IPS DF 4.7 (cell line): Measurements from ENCODE around the gene PPARGC1A.

Source experiments
- DNase-seq: peaks from one replicate; pipeline ENCODE4 v3.0.0-alpha.2; 2013; ENCODE audit warnings: low spot score; ENCODE audit errors: extremely low read depth

The PPARGC1A gene

DNA sequence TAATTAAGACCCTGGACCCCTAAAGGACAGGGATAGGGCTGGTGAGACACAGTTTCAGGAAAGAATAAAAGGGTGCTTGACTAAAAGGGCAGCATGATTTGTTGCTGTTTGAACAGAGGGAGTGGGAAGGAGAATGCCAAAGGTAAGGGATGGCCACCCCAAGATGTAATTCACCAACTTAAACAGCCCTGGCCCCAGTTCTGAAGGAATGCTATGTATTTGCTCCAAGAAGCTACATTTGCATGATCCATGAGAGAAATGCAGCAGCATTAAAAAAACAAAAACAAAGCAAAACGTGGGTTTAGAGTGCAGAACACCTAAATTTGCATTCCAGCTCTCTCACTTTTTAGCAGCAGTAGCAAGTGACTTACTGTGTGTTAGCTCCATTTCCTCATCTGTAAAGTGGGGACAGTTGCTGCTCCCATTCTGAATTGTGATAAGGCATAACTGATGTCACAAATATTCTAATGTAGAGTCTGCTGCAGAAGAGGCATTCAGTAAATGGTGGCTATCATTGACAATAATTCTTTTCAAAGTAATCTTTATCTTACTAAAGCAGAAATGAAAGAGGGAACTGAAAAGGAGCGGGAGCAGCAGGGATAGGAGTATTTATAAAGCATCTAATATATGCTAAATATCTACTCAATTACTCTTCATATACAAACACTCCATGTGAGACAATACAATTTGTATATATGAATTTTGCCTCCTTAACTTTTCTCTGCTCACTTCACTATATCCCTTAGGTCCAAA, 115.8 kb downstream of the PPARGC1A start:
- no peak for DNase-seq

- DNase-seq: no peak
Observed at GRCh38 chr4:23770011-23770410, 119.8 kb downstream of the PPARGC1A start.

- no peak for DNase-seq
Observed at GRCh38 chr4:23769406-23769805, 120.4 kb downstream of the PPARGC1A start.

- no peak for DNase-seq
Observed at GRCh38 chr4:23768541-23768940, 121.3 kb downstream of the PPARGC1A start.

DNA sequence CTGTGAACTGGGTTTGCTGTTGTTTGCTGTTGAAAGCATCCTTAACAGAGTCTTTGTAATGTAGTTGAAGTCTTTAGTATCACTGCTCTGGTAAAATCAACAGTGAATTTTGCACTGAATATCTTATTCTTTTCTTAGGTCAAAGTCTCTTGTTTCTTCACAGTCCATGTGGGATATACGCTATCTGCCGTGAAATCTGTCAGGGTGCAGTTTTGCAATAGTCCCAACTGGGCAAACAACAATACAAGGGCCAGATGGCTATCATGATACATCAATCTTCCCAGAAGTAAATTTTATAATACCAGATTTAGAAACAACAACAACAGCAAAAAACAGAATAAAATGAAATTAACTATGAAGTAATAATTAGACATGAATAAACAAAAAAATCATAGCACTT, 123.5 kb downstream of the PPARGC1A start:
- no peak for DNase-seq

DNA sequence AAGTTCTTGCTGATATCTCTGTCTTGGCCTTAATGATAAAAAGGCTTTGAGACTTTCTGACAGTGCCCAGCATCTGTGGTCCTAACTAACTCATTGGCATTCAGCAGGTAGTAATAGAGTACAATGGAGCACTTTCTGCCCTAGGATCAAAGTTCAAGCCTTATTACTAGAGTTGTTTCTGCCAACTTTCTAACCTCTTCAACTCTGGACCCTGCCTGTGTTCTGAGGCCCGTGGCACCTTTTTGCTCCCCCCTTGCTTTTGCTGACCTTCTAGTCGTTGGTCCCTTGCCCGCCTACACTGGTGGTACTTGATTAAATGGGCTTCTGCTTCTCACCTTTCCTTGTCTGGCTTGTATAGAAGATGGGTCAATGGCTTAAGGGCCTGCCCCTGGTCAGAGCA, 126.3 kb downstream of the PPARGC1A start:
- DNase-seq: no peak

- DNase-seq: no peak
Observed at GRCh38 chr4:23762551-23762950, 127.3 kb downstream of the PPARGC1A start.

DNA sequence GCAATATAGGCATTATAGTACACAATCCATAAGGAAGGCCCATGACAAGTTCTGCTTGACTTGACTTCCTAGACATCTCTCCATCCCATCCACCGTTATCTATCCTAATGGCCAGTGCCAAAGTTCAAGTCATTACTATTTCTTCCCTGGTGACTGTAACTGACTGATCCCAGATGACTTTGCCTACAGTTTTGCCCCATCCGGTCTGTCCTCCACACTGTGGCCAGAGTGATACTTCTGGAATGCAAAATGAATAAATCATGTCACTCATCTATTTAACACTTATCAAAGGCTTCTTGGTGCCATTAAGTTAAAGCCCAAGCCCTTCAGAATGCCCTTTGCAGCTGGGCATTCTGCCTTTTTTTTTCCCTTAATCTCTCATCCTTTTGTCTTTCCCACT, 130.8 kb downstream of the PPARGC1A start:
- no peak for DNase-seq

DNA sequence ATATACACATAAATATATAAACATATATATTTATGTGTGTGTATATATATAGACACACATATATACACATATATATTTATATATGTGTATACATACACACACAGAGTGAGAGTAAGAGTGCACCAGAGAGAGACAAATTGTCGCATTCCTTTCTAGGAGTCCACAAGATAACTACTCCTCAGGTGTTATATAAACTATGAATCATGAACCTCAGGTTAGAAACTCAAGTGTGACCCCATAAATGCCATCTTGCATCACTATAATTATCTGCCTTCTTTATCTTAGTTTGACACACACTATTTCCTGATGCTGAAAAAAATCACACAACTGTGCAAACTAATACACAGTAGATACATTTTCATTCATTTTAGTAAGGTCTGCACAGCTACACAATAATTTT, 135.2 kb downstream of the PPARGC1A start:
- no peak for DNase-seq

DNA sequence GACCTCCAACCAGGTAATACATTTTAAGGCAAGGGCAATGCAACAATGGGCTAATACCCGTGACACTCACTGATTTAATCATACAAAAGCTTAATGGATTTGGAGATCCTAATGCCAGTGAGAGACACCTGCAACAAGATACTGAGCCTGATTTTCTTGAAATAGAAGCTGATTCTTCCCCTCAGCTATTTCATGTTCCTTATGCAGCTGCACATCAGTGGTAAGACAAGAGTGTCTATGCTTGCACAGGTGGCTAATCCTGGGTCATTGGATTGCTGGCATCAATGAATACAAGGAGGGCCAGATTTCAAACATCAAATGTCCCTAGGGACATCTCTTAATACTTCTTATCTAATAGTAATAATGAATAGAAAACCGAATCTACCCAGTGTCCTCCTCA, 139.7 kb downstream of the PPARGC1A start:
- no peak for DNase-seq

DNA sequence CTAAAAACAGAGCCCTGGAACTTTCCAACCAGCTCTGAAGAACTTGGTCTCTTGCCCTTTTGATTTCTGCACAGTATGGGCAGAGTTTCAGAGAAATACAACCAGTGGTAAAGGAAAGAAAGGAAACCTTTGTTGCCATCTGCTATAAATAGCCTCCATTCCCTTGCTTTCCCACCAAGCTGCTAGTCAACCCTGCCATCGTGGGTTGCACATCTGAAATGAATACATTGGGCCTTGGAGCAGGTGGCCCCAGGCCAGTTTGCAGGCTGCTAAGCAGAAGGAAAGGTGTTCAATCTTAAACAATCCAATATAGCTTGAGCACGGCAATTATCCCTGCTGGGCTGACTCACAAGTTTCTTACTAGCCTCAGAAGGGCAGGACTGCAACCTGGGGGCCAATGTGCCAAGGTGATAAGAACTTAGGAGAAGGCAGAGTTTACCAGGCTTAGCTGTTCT, 142.5 kb downstream of the PPARGC1A start:
- no peak for DNase-seq

- DNase-seq: no peak
Observed at GRCh38 chr4:23746672-23747071, 143.2 kb downstream of the PPARGC1A start.

DNA sequence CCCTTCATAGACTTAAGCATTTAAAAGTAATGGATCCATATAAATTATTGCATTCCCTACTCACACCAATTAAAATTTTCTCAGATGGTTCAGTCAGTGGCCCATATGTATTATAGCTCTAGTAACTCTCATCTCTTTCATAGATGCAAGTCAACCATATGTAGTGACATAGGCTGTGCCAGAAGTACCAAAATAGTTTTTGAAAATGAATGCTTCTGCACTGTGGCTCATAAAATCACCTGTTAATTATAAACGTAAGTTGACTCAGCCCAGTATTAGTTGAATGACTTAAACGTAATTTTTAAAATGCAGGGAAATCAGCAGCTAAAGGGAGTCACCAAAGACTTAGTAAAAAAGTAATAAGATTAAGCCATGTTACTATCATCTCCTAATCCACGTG, 143.8 kb downstream of the PPARGC1A start:
- DNase-seq: no peak

- DNase-seq: no peak
Observed at GRCh38 chr4:23745377-23745776, 144.5 kb downstream of the PPARGC1A start.
